NCI-H1092 (cell line): ENCODE results near the gene IKZF3.
"Not testable (repeated sequence)": the region's sequence is repeated elsewhere in the genome, so short reads cannot be mapped to it uniquely, and the experiment has no call there.

Experiments used
- DNase-seq: peaks from one replicate; lab custom pipeline; 2025; lab: John Stamatoyannopoulos, UW

Gene IKZF3

DNA sequence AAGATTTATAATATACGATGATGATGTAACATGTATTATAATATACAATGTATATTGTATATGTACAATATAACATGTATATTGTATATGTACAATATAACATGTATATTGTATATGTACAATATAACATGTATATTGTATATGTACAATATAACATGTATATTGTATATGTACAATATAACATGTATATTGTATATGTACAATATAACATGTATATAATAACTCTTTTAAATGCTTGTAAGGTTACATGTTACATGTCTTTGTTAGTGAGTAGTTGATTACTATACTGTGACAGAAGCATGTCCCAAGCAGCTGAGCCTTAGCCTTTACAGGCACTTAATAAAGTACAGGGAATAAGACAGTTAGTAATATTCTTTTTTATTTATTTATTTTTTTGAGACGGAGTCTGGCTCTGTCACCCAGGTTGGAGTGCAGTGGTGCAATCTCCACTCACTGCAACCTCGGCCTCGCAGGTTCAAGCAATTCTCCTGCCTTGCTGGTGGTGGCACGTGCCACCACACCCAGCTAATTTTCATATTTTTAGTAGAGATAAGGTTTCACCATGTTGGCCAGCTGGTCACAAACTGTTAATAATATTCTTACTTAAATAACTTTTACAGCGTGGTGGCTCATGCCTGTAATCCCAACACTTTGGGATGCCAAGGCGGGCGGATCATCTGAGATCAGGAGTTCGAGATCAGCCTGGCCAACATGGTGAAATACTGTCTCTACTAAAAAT lies 8.0 kb downstream of the IKZF3 start:
- not testable (repeated sequence) for DNase-seq

DNA sequence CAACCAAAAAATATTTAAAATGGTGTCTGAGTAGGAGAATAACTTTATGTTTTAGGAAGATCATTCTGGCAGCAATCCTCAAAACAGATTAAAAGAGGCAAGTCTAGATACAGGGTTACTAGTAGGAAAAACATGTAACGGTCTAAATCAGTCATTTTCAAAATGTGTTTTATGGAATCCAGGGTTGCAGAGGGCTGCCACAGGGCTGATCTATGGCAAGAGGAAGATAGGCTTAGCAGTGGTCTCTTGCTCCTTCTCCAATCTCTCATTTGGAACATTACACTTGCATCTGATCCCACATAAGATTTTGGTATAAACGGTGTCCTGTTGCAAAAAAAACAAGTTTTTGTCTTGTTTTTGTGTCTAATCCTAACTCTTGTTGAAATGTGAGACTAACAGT lies 9.2 kb downstream of the IKZF3 start:
- DNase-seq: no peak

DNA sequence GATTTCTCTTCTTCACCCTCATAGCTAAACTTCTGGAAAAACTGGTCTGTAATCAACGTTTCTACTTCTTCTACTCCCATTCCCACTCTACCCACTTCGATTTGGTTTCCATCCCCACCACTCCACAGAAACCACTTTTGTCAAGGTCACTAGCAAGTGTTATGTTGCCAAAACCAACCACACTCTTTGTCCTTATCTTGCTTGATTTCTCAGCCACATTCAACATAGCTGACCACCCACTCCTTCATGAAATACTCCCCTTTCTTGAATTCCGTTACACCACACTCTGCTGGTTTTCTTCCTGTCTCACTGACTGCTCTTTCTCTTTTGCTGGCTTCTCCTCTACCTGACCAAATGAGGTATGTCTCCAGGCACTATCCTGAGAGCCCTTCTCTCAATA lies 11.9 kb downstream of the IKZF3 start:
- DNase-seq: no peak

DNA sequence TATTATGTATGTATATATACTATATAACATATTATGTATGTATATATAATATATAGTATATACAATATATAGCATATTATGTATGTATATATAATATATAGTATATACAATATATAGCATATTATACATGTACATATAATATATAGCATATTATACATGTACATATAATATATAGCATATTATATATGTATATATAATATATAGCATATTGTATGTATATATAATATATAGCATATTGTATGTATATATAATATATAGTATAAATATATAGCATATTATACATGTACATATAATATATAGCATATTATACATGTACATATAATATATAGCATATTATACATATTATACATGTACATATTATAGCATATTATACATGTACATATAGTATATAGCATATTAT lies 13.9 kb downstream of the IKZF3 start:
- DNase-seq: not testable (repeated sequence)

DNA sequence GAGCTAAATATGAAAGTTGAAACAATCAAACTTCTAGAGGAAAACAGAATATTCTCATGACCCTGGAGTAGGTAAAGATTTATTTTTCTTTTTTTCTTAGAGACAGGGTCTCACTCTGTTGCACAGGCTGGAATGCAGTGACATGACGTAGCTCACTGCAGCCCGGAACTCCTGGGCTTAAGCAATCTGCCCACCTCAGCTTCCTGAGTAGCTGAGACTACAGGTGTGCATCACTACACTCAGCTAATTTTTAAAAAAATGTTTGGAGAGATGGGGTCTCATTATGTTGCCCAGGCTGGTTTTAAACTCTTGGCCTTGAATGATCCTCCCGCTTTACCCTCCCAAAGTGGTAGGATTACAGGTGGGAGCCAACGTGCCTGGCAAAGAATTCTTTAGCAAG lies 15.5 kb downstream of the IKZF3 start:
- no peak for DNase-seq

DNA sequence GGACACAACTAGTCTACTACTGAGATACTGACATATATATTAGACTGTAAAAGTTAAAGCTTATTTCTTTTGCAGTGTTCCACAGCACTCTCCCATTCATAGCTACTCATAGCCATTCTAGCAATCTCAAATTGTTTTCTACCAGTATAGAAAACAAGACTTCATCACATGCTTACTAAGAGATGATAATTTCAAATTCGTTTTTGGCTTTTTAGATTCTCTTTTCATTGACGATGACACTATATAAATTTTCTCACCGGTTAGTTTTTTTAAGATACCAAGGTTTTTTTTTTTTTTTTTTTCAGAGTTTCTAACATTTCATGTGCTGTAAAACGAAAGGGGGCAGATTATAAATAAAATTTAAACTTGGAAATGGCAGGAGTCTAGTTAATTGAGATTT lies 17.9 kb downstream of the IKZF3 start:
- DNase-seq: no peak

DNA sequence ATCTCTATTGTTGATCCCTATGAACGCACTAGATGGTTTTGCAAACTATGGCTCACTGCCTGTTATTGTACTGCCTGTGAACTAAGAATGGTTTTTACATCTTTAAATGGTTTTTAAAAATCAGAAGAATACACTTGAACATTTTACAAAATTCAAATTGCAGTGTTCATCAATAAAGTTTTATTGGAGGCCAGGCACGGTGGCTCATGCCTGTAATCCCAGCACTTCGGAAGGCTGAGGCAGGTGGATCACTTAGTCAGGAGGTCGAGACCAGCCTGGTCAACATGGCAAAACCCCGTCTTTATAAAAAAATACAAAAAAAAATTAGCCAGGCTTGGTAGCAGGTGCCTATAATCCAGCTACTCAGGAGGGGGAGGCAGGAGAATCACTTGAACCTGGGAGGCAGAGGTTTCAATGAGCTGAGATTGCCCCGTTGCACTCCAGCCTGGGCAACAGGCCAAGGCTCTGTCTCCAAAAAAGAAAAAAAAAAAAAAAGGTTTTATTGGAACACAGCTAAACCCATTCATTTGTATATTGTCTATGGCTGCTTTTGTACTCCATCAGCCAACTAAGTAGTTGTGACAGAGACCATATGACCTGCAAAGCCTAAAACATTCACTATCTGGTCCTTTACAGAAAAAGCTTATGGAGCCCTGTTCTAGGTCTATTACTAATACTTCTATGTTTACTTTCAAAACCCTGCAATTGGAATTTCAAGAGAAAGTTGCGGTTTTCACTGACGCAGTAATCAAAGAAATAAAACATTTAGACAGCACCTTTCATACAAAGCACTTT lies 18.9 kb downstream of the IKZF3 start:
- DNase-seq: peak; percentile 68

DNA sequence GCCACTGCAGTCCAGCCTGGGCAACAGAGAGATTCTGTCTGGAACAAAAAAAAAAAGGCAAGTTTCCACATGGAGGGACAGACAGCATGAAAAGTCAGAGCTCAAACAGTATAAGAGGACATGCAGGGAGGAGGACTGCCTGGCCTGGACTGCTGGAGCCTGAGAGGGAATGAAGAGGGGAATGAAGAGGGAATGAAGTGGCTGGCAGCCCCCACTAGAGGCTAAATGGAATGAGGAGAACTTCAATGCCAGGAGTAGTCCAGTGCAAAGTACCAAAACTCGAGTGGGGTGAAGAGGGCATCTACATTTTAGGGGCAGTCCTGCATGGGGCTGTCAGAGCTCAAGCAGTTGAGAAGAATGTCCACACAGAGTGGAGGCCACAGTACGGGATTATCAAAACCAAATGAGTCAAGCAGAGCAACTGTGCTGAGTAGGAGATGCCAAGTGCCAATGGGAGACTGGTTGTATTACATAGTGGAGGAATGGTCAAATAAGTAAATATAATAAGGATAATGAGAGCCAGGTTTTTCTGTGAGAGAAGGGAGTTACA lies 22.9 kb downstream of the IKZF3 start:
- DNase-seq: no peak

DNA sequence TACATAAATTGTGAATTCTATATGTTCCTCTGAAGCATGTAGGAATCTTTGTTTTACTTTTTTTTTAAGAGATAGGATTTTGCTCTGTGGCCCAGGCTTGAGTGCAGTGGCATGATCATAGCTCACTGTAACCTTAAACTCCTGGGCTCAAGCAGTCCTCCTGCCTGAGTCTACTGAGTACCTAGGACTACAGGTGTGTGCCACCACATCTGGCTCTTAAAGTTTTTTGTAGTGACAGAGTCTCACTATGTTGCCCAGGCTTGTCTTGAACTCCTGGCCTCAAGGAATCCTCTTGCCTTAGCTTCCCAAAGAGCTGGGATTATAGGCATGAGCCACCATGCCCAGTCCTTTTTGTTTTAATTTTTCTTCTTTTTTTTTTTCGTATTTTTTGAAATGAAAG lies 25.3 kb downstream of the IKZF3 start:
- DNase-seq: no peak

DNA sequence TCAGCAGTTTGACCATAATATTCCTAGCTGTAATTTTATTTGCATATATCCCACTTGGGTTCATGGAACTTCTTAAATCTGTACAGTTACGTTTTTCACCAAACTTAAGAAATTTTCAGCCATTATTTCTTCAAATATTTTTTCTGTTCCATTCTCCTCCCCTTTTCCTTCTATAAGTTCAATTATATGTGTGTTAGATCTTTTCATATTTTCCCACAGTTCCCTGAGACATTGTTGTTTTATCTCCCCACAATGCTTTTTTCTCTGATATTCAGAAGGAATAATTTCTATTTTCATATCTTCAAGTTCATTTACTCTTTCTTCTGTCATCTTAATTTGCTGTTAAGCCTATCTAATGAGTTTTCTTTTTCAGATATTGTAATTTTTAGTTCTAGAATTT lies 26.1 kb downstream of the IKZF3 start:
- no peak for DNase-seq

DNA sequence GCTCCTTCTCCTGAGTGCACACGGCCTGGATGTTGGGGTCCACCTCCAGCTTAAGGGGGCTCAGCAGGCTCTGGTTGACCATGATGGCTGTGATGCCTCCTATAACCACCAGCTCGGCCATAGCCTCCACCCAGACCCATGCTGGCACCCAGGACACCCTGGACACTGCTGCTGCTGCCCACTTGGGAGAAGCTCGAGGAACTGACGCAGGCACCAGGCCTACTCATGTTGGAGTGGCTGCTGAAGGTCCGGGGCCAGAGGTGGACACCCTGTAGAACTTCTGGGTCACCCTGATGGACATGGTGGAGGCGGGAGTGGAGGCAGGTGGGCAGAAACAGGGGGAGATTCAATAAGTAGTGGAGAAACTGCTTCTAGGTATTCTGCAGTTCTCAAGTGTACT lies 28.0 kb downstream of the IKZF3 start:
- no peak for DNase-seq

DNA sequence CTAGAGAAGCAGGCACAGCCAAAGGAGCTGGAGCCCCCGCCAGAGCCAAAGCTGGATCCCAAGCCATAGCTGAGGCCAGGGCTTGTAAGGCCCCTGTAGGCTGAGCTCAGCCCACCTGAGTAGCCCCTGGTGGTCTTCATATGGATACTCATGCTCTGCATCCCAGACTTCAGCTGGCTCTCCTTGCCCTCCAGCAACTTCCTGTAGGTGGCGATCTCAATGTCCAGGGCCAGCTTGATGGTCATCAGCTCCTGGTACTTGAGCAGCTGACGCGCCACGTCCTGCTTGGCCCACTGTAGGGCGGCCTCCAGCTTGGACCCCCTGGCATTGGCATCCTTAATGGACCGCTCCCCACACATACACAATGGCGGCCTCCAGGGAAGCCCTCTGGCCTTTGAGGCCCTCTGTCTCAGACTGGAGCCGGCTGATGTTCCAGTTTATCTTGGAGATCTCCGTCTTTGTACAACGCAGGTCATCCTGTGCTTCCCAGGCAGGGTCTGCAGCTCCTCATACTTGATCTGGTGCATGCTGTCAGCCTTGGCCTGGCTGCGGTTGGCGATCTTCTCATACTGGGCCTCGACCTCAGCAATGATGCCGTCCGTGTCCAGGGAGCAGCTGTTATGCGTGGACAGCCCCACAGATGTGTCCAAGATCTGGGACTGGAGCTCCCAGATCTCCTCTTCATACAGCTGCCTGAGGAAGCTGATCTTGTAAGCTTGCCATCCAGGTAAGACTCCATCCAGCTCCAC lies 28.9 kb downstream of the IKZF3 start:
- DNase-seq: no peak

DNA sequence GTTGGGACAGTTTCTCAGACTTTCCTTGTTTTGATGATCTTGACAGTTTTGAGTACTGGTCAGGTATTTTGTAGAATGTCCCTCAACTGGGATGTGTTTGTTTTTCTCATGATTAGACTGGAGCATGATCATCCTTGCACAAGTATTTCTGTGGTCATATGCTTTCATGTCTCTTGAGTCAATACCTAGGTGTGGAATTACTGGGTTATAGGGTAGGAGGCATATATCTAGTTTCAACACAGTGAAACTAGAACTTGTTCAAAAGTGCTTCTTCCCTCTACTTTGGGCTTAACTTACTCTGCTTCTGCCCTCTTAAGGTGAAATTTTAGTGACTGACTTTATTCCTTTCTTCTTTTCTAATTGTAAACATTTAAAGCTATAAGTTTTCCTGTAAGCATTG lies 30.1 kb downstream of the IKZF3 start:
- no peak for DNase-seq

DNA sequence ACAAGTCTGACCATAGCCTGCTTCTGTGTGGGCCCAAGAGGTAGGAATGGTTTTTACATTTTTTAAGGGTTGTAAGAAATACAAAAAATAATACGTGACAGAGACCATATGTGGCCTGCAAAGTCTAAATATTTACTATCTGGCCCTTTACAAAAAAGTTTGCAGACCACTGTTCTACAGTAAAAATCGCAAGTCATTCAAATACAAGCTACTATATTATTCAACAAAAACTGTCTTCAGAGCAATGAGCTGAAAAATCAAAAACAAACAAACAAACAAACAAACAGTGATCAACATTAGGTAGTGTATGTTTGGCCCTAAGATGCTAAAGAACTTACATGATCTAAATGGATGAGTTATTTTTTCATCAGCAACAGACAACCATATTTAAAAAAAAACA lies 32.5 kb downstream of the IKZF3 start:
- DNase-seq: no peak

DNA sequence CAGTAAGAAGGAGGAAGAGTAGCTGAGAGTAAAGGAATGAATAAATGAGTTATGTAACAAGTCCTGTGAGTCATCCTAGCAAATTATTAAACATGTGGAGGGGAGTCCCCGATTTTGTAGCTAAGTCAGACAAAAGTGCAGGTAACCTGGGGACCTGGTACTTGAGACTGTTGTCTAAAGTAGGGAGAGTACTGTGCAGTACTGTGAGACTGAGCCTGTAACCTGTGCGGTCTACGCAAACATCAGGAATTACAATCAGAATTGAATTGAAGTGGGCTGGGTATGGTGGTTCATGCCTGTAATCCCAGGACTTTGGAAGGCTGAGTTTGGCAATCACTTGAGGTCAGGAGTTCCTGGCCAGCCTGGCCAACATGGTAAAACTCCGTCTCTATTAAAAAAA lies 35.7 kb downstream of the IKZF3 start:
- DNase-seq: no peak

DNA sequence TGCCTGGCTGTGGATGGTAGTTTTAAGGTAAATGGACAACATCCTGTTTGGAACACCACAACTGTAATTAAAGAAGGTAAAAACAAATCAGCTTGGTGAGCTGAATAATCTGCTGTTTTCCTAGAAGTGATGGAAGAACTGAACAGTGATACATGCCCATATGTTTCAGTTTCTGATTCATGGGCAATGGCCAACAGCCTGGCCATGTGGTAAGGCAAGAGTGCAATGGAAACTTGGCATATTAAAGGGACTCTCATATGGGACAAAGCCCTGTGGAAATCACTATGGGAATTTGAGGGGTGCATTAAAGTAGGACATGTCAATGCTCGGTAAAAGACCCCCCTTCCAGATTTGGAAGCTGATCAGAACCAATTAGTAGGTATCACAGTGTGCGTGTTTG lies 37.8 kb downstream of the IKZF3 start:
- no peak for DNase-seq

DNA sequence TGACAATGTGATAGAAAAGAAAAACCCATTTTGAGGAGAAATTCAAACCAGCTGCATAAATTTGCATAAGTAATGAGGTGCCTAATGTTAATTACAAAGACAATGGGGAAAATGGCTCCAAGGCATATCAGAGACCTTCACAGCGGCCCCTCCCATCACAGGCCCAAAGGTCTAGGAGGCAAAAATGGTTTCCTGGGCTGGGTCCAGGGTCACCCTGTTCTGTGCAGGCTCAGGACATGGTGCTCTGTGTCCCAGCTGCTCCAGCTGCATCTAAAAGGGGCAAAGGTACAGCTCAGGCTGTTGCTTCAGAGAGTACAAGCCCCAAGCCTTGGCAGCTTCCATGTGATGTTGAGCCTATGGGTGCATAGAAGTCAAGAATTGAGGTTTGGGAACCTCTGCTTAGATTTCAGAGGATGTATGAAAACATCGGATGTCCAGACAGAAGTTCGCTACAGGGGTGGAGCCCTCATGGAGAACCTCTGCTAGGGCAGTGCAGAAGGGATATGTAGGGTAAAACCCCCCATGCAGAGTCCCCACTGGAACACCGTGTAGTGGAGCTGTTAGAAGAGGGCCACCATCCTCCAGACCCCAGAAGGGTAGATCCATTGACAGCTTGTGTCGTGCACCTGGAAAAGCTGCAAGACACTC lies 40.6 kb downstream of the IKZF3 start:
- no peak for DNase-seq

DNA sequence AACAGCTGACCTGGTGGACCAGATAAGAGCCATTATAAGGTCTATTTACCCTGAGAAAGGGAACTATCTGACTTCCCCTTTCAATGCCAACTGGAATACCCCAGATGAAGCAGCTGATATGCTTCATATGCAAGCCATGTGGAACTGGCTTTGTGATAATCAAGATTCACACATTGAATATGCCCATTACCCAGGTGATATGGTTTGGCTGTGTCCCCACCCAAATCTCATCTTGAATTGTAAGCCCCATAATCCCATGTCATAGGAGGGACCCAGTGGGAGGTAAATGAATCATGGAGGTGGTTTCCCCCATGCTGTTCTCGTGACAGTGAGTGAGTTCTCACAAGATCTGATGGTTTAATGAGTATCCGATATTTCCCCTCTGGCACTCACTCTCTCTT lies 42.1 kb downstream of the IKZF3 start:
- DNase-seq: no peak

DNA sequence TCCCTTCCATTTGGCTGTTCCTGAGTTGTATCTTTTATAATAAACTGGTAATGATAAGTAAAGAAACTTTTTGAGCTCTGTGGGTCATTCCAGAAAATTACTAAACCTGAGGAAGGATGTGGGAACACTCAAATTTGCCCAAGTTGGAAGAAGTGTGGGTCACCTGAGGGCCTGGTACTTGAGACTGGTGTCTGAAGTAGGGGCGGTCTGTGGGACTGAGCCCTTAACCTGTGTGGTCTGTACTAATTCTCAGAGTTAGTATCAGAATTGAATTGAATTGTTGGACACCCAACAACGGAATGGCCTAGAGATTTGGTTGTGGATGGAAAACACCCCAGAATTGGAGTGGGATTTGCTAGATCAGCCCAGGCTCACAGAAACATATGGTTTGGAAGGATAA lies 43.1 kb downstream of the IKZF3 start:
- no peak for DNase-seq

DNA sequence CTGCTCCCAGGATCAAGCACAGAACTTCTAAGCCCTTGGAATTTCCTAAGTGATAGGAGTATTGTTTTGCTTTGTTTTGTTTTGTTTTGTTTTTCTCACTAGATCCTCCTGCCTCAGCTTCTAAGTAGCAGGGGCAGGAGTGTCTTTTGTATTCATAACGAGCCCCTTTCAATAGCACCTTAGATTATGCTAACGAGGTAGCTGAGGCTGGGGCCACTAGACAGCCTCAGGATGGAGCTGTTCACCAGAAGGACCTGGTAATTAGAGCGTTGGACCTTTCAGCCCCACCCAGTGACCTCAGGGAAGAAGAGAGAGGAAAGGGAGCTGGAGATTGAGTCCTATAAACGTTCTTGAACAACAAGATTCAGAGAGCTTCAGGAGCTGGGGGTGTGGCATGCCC lies 43.6 kb downstream of the IKZF3 start:
- no peak for DNase-seq

DNA sequence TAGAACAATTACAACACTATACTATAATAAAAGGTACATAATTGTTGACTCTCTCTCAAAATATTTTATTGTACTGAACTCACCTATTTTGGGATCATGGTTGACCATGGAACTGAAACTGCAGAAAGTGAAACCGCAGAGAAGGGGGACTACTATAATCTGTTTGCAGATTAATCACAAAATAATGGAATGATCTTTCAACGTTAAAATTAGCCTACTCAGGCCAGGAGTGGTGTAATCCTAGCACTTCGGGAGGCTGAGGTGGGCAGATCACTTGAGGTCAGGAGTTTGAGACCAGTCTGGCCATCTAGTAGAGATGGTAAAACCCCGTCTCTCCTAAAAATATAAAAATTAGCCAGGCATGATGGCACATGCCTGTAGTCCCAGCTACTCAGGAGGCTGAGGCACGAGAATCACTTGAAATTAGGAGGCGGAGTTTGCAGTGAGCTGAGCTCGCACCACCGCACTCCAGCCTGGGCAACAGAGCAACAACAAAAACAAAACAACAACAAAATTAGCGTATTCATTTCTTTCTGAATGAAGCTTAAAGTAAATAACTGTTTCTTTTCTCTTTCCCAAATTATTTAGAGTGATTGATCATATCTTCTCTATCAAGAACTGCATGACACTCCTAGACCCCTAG lies 45.6 kb downstream of the IKZF3 start:
- no peak for DNase-seq

DNA sequence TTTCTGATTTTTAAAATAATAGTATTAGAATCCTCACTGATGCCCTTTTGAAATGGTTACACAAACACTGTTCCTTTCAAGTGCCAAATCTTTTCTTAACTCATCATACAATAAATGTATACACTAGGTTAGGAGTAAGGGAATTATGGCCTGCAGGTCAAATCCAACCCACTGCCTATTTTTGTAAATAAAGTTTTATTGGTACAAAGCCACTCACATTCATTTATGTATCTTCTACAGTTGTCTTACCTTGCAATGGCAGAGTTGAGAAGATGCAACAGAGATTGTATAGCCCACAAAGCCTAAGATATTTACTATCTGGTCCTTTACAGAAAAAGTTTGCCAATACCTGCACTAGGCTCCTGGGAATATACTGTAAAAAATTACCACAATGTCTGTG lies 47.8 kb downstream of the IKZF3 start:
- DNase-seq: no peak
